GM19023 (cell line): ENCODE data around the gene TEX19.
"Not testable (repeated sequence)": the region's sequence is repeated elsewhere in the genome, so short reads cannot be mapped to it uniquely, and the experiment has no call there.

ENCODE experiments used
- ATAC-seq: cut with Tn5 transposase; IDR thresholded peaks from one replicate; pipeline ENCODE4 v1.9.1; 2021; ENCODE audit warnings: mild to moderate bottlenecking, moderate library complexity; ENCODE audit not compliant: unreplicated experiment

TEX19 gene

DNA sequence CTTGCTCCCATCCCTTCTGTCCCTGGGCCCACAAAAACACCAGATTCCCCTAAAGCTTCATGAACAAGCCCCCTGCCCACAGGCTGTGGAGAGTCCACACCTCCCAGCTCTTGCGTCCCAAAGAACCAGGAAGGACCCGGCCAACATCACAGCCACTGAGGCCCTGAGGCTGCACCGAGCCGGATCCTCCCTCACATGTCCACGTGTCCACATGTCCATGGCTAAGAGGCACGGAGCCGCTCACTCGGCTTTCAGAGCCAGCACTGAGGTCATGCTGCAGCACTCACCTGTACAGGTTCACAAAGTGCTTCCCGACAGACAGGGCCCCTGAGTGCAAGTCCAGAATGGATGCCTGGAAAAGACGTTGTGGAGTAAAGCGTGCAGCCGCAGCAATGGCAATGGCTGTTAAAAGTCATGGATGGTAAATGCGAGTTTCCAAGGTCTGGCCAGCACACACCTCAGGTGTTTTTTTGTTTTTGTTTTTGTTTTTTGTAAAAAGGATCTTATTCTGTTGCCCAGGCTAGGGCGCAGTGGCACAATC, 47.2 kb downstream of the TEX19 start:
- no peak for ATAC-seq

DNA sequence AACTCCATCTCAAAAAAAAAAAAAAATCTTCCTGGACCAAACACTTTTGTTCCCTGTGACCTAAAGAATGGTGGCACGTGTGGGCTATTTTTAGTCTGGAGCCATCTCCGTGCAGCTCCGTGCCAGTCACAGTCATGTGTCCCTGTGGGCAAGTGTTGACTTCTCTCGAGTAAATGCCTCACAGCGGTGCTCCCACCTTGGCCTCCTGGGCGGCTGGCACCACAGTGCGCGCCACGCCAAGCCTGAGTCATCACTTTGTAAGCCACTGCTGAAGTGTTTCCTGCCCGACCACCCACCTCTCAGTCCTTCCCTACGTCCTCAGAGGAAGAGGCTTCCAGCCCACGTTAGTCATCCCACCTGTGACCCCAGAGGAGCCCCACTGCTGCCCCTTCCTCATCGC, 48.2 kb downstream of the TEX19 start:
- ATAC-seq, result no peak

DNA sequence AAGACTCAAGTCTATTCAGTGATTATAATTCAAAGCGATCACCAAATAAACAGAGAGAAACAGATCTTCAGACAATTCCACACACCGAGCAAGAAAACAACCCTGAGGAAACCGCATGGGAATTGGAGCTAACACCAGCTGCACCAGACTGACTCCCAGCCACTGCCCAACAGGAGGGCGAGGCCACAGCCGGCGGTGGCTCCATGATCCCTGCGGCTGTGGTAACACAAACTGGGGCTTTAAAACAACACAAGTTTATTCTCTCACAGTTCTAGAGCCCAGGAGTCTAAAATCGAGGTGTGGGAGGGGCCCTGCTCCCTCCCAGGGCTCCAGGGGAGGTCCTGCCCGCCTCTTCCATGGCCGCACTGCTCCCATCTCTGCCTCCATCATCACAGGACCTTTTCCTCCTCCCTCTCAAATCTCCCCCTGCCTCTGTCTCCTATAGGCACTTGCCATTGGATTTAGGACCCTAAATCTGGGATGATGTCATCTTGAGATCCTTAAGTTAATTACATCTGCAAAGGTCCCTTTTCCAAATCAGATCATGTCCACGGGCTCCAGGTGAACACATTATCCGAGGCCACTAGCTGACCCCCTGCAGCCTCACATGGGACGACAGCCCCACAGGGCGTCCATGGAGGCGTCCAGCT, 49.4 kb downstream of the TEX19 start:
- no peak for ATAC-seq

DNA sequence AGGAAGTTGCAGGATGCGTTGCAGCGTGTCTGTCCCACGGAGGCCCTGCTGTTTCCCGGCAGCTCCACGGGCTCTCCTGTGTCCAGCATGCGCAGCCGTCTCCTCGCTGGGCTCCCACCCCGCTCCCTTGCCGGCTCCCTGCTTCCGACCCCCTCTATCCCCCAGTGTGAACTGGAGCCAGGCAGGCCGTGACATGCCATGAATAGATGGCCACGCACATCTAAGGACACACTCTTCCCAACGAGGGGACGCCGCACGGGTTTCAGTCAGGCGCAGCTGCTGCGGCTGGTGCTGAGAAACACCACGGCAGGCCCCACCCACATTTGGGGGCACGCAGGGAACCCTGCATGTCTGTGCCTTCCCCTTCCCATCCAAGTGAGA, 49.9 kb downstream of the TEX19 start:
- ATAC-seq, result no peak

DNA sequence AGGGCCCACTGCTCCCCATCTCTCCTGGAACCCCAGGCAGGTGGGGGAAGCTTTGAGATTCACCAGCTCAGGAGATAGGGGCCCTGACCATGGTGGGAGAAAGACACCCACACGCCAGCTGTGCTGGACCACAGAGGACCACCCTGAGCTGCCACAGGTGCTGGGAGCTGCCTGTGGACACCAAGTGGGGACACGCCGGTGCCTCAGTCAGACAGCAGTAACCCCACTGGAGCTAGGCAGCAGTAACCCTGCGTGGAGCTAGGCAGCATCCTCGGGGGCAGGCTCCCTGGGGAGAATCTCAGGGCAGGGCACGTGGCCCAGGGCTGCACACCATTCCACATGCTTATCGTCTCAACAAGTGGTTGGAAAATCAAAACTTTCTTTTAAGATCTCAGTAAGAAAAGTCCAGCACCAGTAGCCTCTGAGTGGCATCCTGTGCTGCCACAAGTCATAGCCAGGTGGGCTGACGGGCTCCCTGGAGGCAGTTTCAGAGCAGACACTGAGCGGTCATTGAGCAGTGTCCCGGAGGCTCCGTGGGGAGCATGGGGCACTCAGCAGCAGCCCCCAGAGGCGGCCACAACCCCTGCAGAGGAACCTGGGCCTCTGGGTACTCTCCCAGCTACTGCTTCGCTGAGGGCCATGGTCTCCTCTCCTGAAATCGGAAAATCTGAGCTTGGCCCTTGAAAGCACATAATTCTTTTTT, 51.1 kb downstream of the TEX19 start:
- ATAC-seq, result no peak

DNA sequence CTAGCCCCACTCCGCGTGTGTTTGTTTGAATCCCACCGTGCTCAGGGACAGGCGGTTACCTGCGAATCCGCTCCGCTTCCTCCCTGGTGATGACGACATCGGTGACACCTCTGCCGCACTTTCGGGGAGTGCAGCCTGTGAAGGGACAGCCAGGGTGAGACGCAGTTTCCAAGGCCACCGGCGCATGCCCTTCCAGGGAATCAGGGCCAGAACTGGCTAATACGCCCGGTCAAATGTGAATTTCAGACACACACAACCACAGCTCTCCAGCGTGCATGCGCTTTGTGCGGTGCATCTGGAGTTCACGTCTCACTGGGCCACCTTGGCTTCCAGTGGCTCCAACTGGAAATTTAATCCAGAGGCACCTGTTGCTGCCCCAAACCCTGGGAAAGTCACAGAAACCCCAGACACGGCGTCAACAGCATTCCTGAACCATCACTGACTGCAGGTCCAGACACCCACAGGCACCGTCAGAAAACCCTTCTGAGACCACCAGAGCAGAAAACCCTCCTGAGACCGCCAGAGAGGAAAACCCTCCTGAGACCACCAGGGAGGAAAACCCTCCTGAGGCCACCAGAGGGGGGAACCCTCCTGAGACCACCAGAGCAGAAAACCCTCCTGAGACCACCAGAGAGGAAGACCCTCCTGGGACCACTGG, 52.5 kb downstream of the TEX19 start:
- ATAC-seq, result no peak

DNA sequence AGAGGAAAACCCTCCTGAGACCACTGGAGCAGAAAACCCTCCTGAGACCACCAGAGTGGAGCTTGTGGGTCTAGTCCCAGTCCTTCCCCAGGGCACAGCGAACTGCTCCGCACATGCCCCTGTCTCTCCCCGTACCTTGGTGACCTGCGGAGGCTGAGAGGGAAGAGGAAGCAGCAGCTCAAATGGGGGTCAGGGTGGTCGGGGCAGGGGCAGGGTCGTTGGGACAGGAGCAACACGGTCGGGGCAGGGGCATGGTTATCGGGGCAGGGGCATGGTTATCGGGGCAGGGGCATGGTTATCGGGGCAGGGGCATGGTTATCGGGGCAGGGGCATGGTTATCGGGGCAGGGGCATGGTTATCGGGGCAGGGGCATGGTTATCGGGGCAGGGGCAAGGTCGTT, 53.0 kb downstream of the TEX19 start:
- not testable (repeated sequence) for ATAC-seq

DNA sequence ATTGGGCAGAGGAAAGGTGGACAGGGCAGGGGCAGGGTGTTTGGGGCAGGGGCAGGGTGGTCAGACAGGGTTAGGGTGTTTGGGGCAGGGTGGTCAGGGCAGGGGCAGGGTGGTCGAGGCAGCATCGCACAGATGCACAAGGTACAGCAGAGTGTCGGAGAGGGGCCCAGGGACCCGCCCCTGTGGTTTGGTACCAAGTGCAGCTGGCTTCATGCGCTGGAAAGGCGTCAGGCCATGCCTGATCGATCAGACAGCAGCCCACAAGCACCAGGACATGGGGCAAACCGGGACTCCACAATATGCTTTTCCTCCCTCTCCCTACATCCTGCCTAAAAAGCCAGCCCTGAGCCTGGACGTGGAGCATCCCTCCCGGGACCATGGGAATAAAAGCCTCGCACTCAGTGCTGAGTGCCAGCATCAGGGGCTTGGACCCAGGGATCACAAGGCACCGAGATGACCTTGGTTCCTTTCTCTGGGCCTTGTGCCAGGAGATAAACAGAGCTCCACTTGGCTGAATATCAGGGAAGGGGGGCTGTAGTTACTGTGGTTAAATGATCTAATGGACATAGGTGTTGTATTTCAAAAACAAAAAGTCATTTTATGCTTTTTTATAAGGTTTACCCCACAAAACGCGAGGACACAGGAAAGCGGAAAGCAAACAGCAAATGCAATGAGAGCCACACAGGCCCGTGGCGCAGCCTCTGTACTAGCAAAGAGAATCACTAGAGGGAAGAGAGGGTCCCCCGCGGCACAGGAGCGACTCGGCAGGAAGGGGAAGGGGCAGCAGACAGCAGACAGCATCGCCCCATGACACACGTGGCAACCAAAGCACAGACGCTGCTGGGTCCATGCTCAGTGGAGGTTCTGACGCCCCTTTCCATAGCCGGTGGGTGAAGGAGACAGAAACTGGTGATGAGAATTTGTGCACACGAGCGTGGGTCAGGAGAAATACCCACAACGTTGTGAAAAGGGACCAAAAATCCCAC, 53.8 kb downstream of the TEX19 start:
- ATAC-seq, result no peak
